ENCODE measurements around the gene NOL4L.

- TF ChIP-seq, protein P1, sequence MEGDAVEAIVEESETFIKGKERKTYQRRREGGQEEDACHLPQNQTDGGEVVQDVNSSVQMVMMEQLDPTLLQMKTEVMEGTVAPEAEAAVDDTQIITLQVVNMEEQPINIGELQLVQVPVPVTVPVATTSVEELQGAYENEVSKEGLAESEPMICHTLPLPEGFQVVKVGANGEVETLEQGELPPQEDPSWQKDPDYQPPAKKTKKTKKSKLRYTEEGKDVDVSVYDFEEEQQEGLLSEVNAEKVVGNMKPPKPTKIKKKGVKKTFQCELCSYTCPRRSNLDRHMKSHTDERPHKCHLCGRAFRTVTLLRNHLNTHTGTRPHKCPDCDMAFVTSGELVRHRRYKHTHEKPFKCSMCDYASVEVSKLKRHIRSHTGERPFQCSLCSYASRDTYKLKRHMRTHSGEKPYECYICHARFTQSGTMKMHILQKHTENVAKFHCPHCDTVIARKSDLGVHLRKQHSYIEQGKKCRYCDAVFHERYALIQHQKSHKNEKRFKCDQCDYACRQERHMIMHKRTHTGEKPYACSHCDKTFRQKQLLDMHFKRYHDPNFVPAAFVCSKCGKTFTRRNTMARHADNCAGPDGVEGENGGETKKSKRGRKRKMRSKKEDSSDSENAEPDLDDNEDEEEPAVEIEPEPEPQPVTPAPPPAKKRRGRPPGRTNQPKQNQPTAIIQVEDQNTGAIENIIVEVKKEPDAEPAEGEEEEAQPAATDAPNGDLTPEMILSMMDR (IDR thresholded peaks at IDR 0.05; ENCODE audit: low read length): no peak
- no peak for TF ChIP-seq EZH2 (IDR thresholded peaks at IDR 0.05; ENCODE audit: borderline replicate concordance, low read length)
Measured at GRCh38 chr20:32507998-32508774, 76.9 kb downstream of the NOL4L start.
